Iris pigment epithelial cell (primary cell): ENCODE measurements around the gene GALNS.
A peak's percentile ranks its signal among the peaks of the same experiment; 100 is the strongest.

Experiments used
- DNase-seq: peaks from one replicate; pipeline ENCODE4 v3.0.0-alpha.2; 2011; ENCODE audit warnings: low read depth

GALNS gene

DNA sequence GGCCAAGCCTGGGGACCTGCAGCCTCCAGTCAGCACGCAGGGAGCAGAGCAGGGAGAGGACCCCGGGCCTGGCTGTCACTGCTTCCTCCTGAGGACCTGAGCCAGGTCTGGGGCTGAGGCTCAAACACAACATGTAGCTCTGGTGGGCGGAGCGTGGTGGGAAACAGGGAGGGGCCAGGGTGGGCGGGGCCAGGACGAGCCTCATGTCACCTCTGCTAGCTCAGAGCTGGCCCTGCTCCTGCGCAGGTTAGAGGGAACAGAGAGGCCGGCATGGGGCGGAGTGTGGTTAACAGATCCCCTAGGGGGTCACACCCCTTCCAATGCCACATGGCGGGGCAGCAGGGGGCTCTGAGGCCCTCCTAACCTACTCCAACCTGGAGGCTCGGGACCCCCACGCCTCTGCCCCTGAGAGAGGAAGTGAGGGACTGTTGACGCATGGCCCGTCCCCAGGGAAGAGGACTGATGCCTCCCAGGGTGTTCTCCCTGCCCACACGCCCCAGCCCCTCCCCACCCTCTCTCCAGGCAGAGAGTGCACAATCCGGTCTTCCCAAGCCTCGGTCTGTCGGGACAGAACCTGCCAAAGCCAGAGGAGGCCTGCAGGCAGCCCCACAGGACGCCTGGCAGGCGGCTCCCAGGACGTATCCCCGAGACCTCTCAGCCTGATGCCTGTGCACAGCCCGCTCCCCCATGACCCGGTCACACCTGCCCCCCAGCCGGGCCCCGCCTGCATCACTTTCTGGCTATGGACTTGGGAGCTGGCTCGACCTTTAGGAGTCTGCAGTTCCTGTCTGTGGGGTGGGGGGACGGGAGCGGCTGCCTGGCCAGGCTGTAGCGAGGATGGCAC, 86.9 kb downstream of the GALNS start:
- no peak for DNase-seq

DNA sequence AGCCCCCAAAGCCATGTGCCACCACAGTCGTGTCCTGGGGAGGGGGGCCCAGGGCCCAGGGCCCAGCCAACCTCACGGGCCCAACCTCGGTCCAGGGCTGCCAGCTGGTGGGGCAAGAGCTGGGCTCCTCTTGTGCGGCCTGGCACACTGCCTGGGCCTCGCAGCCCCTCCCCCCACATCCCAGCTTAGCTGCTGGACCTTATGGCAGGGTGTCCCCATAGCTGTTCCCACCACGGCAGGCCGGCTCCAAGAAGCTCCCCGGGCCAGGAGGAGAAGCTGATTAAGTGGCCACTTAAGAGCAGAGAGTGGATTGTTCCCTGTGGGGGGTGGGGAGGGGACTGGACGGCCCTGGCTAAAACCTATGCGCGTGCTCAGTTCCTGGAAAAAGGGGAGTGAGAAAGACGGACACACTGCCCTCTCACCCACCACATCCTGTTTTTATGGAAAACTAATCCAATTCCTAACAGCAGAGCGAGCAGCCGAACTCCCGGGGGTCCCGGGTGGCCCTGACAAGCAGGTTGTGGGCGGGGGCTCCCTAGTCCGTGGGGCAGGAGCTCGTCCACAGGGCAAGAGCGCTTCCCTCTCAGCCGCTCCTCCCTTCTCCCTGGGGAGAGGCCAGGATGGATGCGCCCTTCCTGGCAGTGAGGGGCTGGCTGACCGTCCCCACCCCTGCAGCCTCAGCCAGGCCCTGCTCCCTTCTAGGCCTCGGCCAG, 88.5 kb downstream of the GALNS start:
- peak; percentile 49 for DNase-seq

DNA sequence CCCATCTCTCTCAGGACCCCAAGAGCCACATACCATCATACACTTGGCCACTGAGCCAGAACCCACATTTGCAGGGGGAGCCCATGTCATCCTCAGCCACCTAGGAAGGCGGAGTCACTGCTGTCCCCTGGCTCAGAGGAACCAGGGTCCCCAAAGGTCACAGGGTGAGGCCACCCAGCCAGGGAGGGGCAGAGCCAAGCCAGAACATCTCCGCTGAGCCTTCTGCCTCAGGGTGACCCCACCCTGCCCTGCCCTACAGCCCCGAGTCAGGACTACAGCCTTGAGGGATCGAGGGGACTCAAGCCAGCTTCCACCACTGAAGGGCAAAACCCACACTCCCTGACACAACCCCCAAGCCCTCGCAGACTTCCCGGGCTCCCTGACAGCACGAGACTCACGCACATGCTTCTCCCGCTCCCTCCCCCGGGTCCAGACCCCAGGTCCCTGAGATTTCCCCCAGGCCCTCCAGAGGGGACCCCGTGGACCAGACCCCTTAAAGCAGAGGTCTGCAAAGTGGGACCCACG, 89.1 kb downstream of the GALNS start:
- no peak for DNase-seq

DNA sequence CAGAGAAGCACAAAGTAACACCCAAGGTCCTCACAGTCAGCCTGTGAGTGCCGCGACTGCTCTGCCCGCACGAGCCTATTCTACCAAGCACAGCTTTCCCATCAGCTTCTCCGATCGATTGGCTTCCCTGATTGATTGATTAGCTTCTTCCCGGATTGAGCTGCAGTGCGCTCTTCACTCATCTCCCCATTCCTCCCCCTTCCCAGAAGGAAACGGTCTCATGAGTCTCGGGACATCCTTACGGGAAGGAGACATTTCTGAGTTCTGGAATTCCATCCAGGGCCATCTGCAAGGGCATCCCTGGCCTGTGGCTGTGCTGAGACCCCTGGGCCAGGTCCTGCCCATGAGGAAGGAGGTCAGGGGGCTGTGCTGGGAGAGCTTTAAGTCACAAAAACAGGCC, 89.8 kb downstream of the GALNS start:
- DNase-seq: no peak

DNA sequence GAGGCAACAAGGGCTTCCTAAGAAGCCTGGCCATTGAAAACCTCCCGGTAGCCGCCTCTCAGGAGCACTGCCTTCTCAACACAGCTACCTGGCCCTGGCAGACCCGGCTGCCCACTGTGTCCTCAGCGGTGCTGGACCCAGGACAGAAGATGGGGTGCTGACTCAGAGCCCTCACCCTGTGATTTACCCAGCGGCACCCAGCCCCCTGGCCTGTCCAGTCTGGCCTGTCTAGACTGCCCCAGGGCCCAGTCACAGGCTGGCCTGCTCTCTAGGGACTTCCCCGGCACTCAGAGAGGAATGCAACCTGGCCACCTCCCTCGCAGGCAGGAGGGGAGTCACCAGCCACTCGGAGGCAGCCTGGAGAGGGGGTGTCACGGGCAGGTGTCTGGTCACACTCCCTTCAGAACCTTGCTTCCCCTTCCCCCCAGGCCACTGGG, 91.8 kb downstream of the GALNS start:
- DNase-seq: peak; percentile 64

DNA sequence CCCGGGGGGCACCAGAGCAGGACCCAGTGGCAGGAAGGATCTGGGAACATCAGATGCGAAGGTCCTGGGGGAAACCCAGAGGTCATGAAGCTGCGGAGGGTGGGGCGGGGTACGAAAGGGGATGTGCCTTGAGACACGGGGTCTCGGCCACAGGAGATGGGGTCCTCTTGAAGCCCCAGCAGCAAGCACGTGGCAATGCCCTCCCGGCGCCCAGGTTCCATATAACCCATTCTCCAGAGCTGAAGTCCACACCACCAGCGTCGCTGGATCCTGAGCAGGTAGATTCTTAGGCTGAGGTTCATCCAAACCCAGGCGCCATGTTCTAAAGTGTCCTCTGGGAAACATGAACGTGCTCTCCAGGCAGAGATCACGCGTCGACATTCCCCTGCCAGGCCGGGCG, 92.7 kb downstream of the GALNS start:
- no peak for DNase-seq
